ENCODE measurements around the gene RFK.

The RFK gene

GRCh38 chr9:76342201-76342600 is 52.0 kb downstream of the RFK start:
- no peak overlapping the region for H3K27ac ChIP-seq (ENCODE audit: insufficient read depth, low read length, poor library complexity, severe bottlenecking)
- H3K4me3 ChIP-seq (ENCODE audit: insufficient read depth, low read depth, low read length, poor library complexity, severe bottlenecking): no peak overlapping the region
- H3K36me3 ChIP-seq (ENCODE audit: control insufficient read depth, insufficient read depth, low read length): no peaks in the 10 kb centered on the region
- no peaks in the 10 kb centered on the region for H3K27me3 ChIP-seq (replicated peaks; ENCODE audit: control insufficient read depth, insufficient read depth, low read length, poor library complexity, severe bottlenecking)
- no peaks in the 10 kb centered on the region for H3K4me1 ChIP-seq (ENCODE audit: control insufficient read depth, insufficient read depth, low read length, poor library complexity, severe bottlenecking)
- no peak for DNase-seq
- no peaks in the 10 kb centered on the region for H3K9me3 ChIP-seq (ENCODE audit: control insufficient read depth, low read length)

- no peaks in the 10 kb centered on the region for H3K4me1 ChIP-seq (ENCODE audit: control insufficient read depth, insufficient read depth, low read length, poor library complexity, severe bottlenecking)
- H3K36me3 ChIP-seq (ENCODE audit: control insufficient read depth, insufficient read depth, low read length): no peaks in the 10 kb centered on the region
- no peak for DNase-seq
- H3K4me3 ChIP-seq (ENCODE audit: insufficient read depth, low read depth, low read length, poor library complexity, severe bottlenecking): no peak overlapping the region
- no peak overlapping the region for H3K27ac ChIP-seq (ENCODE audit: insufficient read depth, low read length, poor library complexity, severe bottlenecking)
- no peaks in the 10 kb centered on the region for H3K9me3 ChIP-seq (ENCODE audit: control insufficient read depth, low read length)
- H3K27me3 ChIP-seq (replicated peaks; ENCODE audit: control insufficient read depth, insufficient read depth, low read length, poor library complexity, severe bottlenecking): no peaks in the 10 kb centered on the region
Observed at GRCh38 chr9:76341616-76342015, 52.6 kb downstream of the RFK start.

- no peaks in the 10 kb centered on the region for H3K36me3 ChIP-seq (ENCODE audit: control insufficient read depth, insufficient read depth, low read length)
- H3K27ac ChIP-seq (ENCODE audit: insufficient read depth, low read length, poor library complexity, severe bottlenecking): no peak overlapping the region
- no peaks in the 10 kb centered on the region for H3K4me1 ChIP-seq (ENCODE audit: control insufficient read depth, insufficient read depth, low read length, poor library complexity, severe bottlenecking)
- H3K9me3 ChIP-seq (ENCODE audit: control insufficient read depth, low read length): no peaks in the 10 kb centered on the region
- H3K4me3 ChIP-seq (ENCODE audit: insufficient read depth, low read depth, low read length, poor library complexity, severe bottlenecking): no peak overlapping the region
- H3K27me3 ChIP-seq (replicated peaks; ENCODE audit: control insufficient read depth, insufficient read depth, low read length, poor library complexity, severe bottlenecking): no peaks in the 10 kb centered on the region
- no peak for DNase-seq
Observed at GRCh38 chr9:76338418-76338817, 55.8 kb downstream of the RFK start.

- H3K27ac ChIP-seq (ENCODE audit: insufficient read depth, low read length, poor library complexity, severe bottlenecking): no peak overlapping the region
- no peak for DNase-seq
- H3K9me3 ChIP-seq (ENCODE audit: control insufficient read depth, low read length): no peaks in the 10 kb centered on the region
- no peaks in the 10 kb centered on the region for H3K36me3 ChIP-seq (ENCODE audit: control insufficient read depth, insufficient read depth, low read length)
- H3K4me1 ChIP-seq (ENCODE audit: control insufficient read depth, insufficient read depth, low read length, poor library complexity, severe bottlenecking): no peaks in the 10 kb centered on the region
- H3K4me3 ChIP-seq (ENCODE audit: insufficient read depth, low read depth, low read length, poor library complexity, severe bottlenecking): no peak overlapping the region
- no peaks in the 10 kb centered on the region for H3K27me3 ChIP-seq (replicated peaks; ENCODE audit: control insufficient read depth, insufficient read depth, low read length, poor library complexity, severe bottlenecking)
Observed at GRCh38 chr9:76336027-76336426, 58.2 kb downstream of the RFK start.
